HL-60 (cell line): Measurements from ENCODE around the gene RSRP1.
A peak's percentile ranks its signal among the peaks of the same experiment; 100 is the strongest.

Experiments
- DNase-seq, 2 experiments: peaks; one replicate each; pipeline ENCODE4 v3.0.0-alpha.2; 2010 to 2020; ENCODE audit warnings: low read depth in 1 of 2, low spot score in 1 of 2
- H3K27ac ChIP-seq: fragments of 250-450 bp; sonication (Bioruptor Pico); replicated peaks from 2 replicates; pipeline ENCODE4 v1.5.1; 2020; ENCODE audit warnings: mild to moderate bottlenecking, moderate library complexity
- H3K27me3 ChIP-seq: fragments of 250-450 bp; sonication (Bioruptor Pico); 2 replicates; pipeline ENCODE4 v1.5.1; 2021; ENCODE audit warnings: mild to moderate bottlenecking, moderate library complexity; ENCODE audit not compliant: insufficient read depth, poor library complexity, severe bottlenecking
- H3K4me3 ChIP-seq: replicated peaks from 2 replicates; pipeline ENCODE4 v1.5.1; 2011; ENCODE audit warnings: mild to moderate bottlenecking, control low read depth, low read length; ENCODE audit not compliant: insufficient read depth
- GABPA ChIP-seq: IDR thresholded peaks from 2 replicates; pipeline ENCODE4 v1.6.1; 2012; ENCODE audit warnings: low read depth
- POLR2AphosphoS5 ChIP-seq: IDR thresholded peaks from 2 replicates; pipeline ENCODE4 v1.6.1; 2012; ENCODE audit warnings: low read depth
- SPI1 ChIP-seq: IDR thresholded peaks from 2 replicates; pipeline ENCODE4 v1.6.1; 2012; ENCODE audit warnings: low read depth, mild to moderate bottlenecking, borderline replicate concordance
- TF ChIP-seq, protein P1 (sequence below): IDR thresholded peaks from 2 replicates; pipeline ENCODE4 v1.6.1; 2012; ENCODE audit warnings: low read depth; ENCODE audit not compliant: insufficient replicate concordance
- TF ChIP-seq, protein P2 (sequence below): IDR thresholded peaks from one replicate; pipeline ENCODE4 v1.5.1; 2011; ENCODE audit warnings: low read length, control low read depth, inconsistent platforms; ENCODE audit not compliant: insufficient read depth

RSRP1 gene

GRCh38 chr1:25217015-25217414, 30.2 kb downstream of the RSRP1 start:
- no peaks in the 10 kb centered on the region for H3K27me3 ChIP-seq
- H3K4me3 ChIP-seq, result no peak overlapping the region
- H3K27ac ChIP-seq, result peak overlapping the region; percentile 50
- peak in 1 of 2 experiments; percentile 82 for DNase-seq
- no peak for TF ChIP-seq GABPA

DNA sequence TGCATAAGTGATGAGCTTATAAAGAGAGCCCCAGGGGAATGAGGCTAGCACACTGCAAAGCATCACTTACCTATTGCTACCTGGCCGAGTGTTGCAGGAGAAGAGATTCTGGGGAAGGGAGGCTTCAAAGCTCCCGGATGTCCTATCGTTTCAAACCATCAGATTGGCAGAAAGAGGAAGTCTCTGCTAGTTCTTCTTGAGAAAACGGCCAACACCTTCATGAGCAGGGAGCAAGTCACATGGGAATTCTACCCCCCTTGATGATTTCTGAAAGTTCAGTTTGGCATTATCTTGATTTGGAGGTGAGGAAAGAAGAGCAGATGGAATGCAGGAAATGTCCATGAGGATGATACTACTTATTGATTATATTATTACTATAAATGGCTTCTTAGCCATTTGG, 31.1 kb downstream of the RSRP1 start:
- peak in 1 of 2 experiments; percentile 49 for DNase-seq
- Histone ChIP-seq H3K27me3 (no peaks in the 10 kb centered on the region), H3K4me3 (no peak overlapping the region), H3K27ac (no peak overlapping the region)
- TF ChIP-seq SPI1, result peak; percentile 98
- TF ChIP-seq, protein P1, sequence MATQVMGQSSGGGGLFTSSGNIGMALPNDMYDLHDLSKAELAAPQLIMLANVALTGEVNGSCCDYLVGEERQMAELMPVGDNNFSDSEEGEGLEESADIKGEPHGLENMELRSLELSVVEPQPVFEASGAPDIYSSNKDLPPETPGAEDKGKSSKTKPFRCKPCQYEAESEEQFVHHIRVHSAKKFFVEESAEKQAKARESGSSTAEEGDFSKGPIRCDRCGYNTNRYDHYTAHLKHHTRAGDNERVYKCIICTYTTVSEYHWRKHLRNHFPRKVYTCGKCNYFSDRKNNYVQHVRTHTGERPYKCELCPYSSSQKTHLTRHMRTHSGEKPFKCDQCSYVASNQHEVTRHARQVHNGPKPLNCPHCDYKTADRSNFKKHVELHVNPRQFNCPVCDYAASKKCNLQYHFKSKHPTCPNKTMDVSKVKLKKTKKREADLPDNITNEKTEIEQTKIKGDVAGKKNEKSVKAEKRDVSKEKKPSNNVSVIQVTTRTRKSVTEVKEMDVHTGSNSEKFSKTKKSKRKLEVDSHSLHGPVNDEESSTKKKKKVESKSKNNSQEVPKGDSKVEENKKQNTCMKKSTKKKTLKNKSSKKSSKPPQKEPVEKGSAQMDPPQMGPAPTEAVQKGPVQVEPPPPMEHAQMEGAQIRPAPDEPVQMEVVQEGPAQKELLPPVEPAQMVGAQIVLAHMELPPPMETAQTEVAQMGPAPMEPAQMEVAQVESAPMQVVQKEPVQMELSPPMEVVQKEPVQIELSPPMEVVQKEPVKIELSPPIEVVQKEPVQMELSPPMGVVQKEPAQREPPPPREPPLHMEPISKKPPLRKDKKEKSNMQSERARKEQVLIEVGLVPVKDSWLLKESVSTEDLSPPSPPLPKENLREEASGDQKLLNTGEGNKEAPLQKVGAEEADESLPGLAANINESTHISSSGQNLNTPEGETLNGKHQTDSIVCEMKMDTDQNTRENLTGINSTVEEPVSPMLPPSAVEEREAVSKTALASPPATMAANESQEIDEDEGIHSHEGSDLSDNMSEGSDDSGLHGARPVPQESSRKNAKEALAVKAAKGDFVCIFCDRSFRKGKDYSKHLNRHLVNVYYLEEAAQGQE, result no peak
- TF ChIP-seq, protein P2, sequence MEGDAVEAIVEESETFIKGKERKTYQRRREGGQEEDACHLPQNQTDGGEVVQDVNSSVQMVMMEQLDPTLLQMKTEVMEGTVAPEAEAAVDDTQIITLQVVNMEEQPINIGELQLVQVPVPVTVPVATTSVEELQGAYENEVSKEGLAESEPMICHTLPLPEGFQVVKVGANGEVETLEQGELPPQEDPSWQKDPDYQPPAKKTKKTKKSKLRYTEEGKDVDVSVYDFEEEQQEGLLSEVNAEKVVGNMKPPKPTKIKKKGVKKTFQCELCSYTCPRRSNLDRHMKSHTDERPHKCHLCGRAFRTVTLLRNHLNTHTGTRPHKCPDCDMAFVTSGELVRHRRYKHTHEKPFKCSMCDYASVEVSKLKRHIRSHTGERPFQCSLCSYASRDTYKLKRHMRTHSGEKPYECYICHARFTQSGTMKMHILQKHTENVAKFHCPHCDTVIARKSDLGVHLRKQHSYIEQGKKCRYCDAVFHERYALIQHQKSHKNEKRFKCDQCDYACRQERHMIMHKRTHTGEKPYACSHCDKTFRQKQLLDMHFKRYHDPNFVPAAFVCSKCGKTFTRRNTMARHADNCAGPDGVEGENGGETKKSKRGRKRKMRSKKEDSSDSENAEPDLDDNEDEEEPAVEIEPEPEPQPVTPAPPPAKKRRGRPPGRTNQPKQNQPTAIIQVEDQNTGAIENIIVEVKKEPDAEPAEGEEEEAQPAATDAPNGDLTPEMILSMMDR, result no peak
- TF ChIP-seq GABPA, result no peak

DNA sequence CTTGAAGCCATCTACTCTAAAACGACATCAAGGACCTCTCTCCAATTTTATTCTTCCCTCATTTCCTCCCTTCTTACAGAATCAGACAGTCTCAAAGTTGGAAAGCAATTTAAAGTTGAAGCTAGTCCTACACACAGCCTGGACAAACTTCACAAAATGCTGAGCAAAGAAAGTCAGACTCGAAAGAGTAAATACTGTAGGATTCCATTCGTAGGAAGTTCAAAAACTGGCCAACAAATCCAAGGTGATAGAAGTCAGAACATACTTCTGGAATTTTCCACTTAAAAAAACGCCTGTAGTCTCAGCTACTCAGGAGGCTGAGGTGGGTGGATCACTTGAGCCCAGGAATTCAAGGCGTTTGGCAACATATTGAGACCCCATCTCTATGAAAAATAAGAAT, 34.5 kb downstream of the RSRP1 start:
- DNase-seq, result no peak
- Histone ChIP-seq H3K4me3 (no peak overlapping the region), H3K27ac (no peak overlapping the region), H3K27me3 (no peaks in the 10 kb centered on the region)
- no peak for TF ChIP-seq POLR2AphosphoS5
- TF ChIP-seq, protein P2, result no peak
- no peak for TF ChIP-seq SPI1
- no peak for TF ChIP-seq GABPA
- TF ChIP-seq, protein P1, result no peak

GRCh38 chr1:25210728-25211127, 36.5 kb downstream of the RSRP1 start:
- no peaks in the 10 kb centered on the region for H3K27me3 ChIP-seq
- no peak overlapping the region for H3K27ac ChIP-seq
- no peak overlapping the region for H3K4me3 ChIP-seq
- DNase-seq, result no peak
- no peak for TF ChIP-seq GABPA
- TF ChIP-seq, protein P1, result no peak
- TF ChIP-seq SPI1, result no peak
- no peak for TF ChIP-seq POLR2AphosphoS5
- TF ChIP-seq, protein P2, result no peak
